ENCODE results near the gene FAM111B. TPM values are rescaled to one million over a fixed set of nuclear protein-coding genes. Genes with fewer than 3 reads are reported as not detected.
"Not testable (repeated sequence)": the region's sequence is repeated elsewhere in the genome, so short reads cannot be mapped to it uniquely, and the experiment has no call there.

FAM111B gene
- total RNA-seq, 1 experiment from 2014 or later, result 23.6 TPM

GRCh38 chr11:59078435-59078834, 28.6 kb upstream of the FAM111B start:
- TF ChIP-seq REST (IDR thresholded peaks at IDR 0.05; ENCODE audit: insufficient read depth in 1 of 2, low read depth in 2 of 2, low read length in 1 of 2), result no peak
- no peak for TF ChIP-seq POLR2AphosphoS5 (IDR thresholded peaks at IDR 0.05; ENCODE audit: low read depth, low read length)
- TF ChIP-seq TCF7L2 (IDR thresholded peaks at IDR 0.05; ENCODE audit: low read depth, low read length), result no peak
- TF ChIP-seq SIN3A (IDR thresholded peaks at IDR 0.05; ENCODE audit: borderline replicate concordance, insufficient read depth, low read depth, low read length), result no peak
- no peak for TF ChIP-seq CTCF (IDR thresholded peaks at IDR 0.05)
- H3K27ac ChIP-seq (ENCODE audit: low read length), result no peak overlapping the region
- H3K36me3 ChIP-seq (ENCODE audit: control insufficient read depth, insufficient read depth, low read length), result no peaks in the 10 kb centered on the region
- in situ Hi-C loops (cut with HindIII; ENCODE audit: low pct_unique_long_range_greater_than_20kb, low sequenced_read_pairs), result no loop called here
- H3K27me3 ChIP-seq (ENCODE audit: control insufficient read depth, insufficient read depth, low read length), result no peaks in the 10 kb centered on the region; the same call in 1 of the 2 replicates
- POLR2A ChIA-PET, result no interaction called here
- no peaks in the 10 kb centered on the region for H3K9me3 ChIP-seq (ENCODE audit: control insufficient read depth, insufficient read depth, low read depth, low read length)
- H3K4me3 ChIP-seq (ENCODE audit: low read depth in 2 of 2, low read length in 2 of 2), result no peak overlapping the region
- intact Hi-C loops (cut with micrococcal nuclease; ENCODE audit: unreplicated experiment), result no loop called here
- no peaks in the 10 kb centered on the region for H3K4me1 ChIP-seq (ENCODE audit: control insufficient read depth, insufficient read depth, low read length)
- CTCF ChIA-PET, result no interaction called here
- BruUV-seq (replicated peaks), result no TSS peak
- ATAC-seq (no peak), DNase-seq (ENCODE audit: low read depth, low spot score) (no peak)

- ChIA-PET POLR2A (no interaction called here), CTCF (no interaction called here)
- Histone ChIP-seq H3K27ac (ENCODE audit: low read length) (no peak overlapping the region), H3K4me3 (ENCODE audit: low read depth in 2 of 2, low read length in 2 of 2) (no peak overlapping the region), H3K27me3 (ENCODE audit: control insufficient read depth, insufficient read depth, low read length) (no peaks in the 10 kb centered on the region; the same call in 1 of the 2 replicates), H3K36me3 (ENCODE audit: control insufficient read depth, insufficient read depth, low read length) (no peaks in the 10 kb centered on the region), H3K4me1 (ENCODE audit: control insufficient read depth, insufficient read depth, low read length) (no peaks in the 10 kb centered on the region), H3K9me3 (ENCODE audit: control insufficient read depth, insufficient read depth, low read depth, low read length) (no peaks in the 10 kb centered on the region)
- in situ Hi-C loops (cut with HindIII; ENCODE audit: low pct_unique_long_range_greater_than_20kb, low sequenced_read_pairs) (no loop called here), intact Hi-C loops (cut with micrococcal nuclease; ENCODE audit: unreplicated experiment) (no loop called here)
- BruUV-seq (replicated peaks), result no TSS peak
- no peak for DNase-seq (ENCODE audit: low read depth, low spot score)
- no peak for TF ChIP-seq CTCF (IDR thresholded peaks at IDR 0.05)
- no peak for TF ChIP-seq POLR2AphosphoS5 (IDR thresholded peaks at IDR 0.05; ENCODE audit: low read depth, low read length)
- no peak for TF ChIP-seq TCF7L2 (IDR thresholded peaks at IDR 0.05; ENCODE audit: low read depth, low read length)
- TF ChIP-seq SIN3A (IDR thresholded peaks at IDR 0.05; ENCODE audit: borderline replicate concordance, insufficient read depth, low read depth, low read length), result no peak
- TF ChIP-seq REST (IDR thresholded peaks at IDR 0.05; ENCODE audit: insufficient read depth in 1 of 2, low read depth in 2 of 2, low read length in 1 of 2), result no peak
- no peak for ATAC-seq
Measured at GRCh38 chr11:59079086-59079485, 28.0 kb upstream of the FAM111B start.

DNA sequence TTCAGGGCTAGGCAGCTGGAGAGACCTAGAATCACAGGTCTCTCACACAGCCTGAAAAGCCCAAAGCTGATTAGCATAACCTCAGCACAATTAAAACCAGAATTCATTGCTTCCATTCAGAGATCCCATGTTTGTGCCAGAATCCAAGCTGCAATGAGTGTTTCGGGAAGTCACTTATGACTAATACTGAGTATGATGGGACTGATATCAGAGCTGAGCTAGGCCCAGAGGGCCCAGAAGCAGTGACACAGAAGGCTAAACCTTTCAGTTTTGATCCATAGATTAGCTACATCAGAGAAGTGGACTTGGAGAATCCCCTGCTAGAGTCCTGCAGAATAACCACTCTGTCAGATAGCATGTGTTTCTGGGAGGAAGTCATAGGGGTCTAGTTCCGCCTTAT, 26.6 kb upstream of the FAM111B start:
- POLR2A ChIA-PET; in situ Hi-C loops (cut with HindIII; ENCODE audit: low pct_unique_long_range_greater_than_20kb, low sequenced_read_pairs): not testable (repeated sequence)

More for the DNA sequence above, 26.6 kb upstream of the FAM111B start:
- DNase-seq (ENCODE audit: low read depth, low spot score); H3K4me3 ChIP-seq (ENCODE audit: low read depth in 2 of 2, low read length in 2 of 2); BruUV-seq (replicated peaks); H3K9me3 ChIP-seq (ENCODE audit: control insufficient read depth, insufficient read depth, low read depth, low read length); H3K27me3 ChIP-seq (ENCODE audit: control insufficient read depth, insufficient read depth, low read length); intact Hi-C loops (cut with micrococcal nuclease; ENCODE audit: unreplicated experiment); H3K4me1 ChIP-seq (ENCODE audit: control insufficient read depth, insufficient read depth, low read length); H3K27ac ChIP-seq (ENCODE audit: low read length); CTCF ChIA-PET; H3K36me3 ChIP-seq (ENCODE audit: control insufficient read depth, insufficient read depth, low read length); ATAC-seq: not testable (repeated sequence)

Measured in Panc1 (cell line).